ENCODE measurements around the gene TMEM132E. TPM values are rescaled to one million over a fixed set of nuclear protein-coding genes. Genes with fewer than 3 reads are reported as not detected.
"Not testable (repeated sequence)": the region's sequence is repeated elsewhere in the genome, so short reads cannot be mapped to it uniquely, and the experiment has no call there.

The TMEM132E gene
- total and polyA plus RNA-seq, 8 donors = 0.04 to 1.1 (median 0.10) TPM; not detected in 2

DNA sequence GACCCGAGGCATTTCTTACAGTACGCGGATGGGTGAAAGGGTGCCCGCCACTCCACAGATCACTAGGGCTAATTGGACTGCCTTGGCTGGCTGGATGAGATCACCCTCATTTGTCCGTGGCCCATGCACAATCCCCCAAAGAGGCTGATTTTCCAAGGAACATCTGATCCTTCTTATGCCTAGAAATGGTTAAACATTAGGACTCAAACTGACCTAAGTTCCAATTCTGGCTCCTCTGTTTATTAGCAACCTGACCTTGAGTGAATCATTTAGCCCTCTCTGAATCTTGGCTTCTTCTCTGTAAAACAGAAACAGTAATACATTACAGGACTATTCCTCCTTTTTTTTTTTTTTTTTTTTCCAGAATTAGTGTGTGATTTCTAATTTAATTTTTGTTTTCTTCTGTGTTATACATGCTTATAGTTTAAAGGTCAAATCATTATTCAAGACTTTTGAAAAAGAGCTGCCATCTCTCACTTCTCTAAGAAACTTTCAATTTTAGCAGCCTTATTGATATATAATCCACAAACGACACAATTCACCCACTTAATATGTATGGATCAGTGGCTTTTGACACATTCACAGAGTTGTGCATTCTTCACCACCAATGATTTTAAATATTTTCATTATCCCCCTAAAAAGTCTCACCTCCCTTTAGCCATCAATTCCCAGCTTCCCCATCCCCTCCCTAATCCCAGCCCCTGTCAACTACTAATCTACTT is 45.4 kb upstream of the TMEM132E start:
- no peak for TF ChIP-seq CTCF (IDR thresholded peaks at IDR 0.05)
- intact Hi-C loops (cut with DNase I) = no loop called here
- WGBS, 2 donors = 72 to 78% methylated on average over 6 of the region's 6 CpGs
- DNase-seq = no peak
- H3K36me3 ChIP-seq = no peaks in the 10 kb centered on the region
- H3K27me3 ChIP-seq = peaks cover 0 to 12% (median 2%) of the 10 kb centered on the region in 4 donors
- H3K4me3 ChIP-seq = no peak overlapping the region
- no peaks in the 10 kb centered on the region for H3K4me1 ChIP-seq
- no peaks in the 10 kb centered on the region for H3K9me3 ChIP-seq
- no peak overlapping the region for H3K27ac ChIP-seq
- ATAC-seq = peak in 1 of 4 donors; percentile 49
- FAIRE-seq = no peak

GRCh38 chr17:34537445-34537844 is 41.9 kb upstream of the TMEM132E start:
- H3K9me3 ChIP-seq = no peaks in the 10 kb centered on the region
- DNase-seq = no peak
- 31 to 40% methylated on average over 3 of the region's 3 CpGs for WGBS, 2 donors
- no peak for ATAC-seq
- H3K36me3 ChIP-seq = no peaks in the 10 kb centered on the region
- no peaks in the 10 kb centered on the region for H3K4me1 ChIP-seq
- H3K27me3 ChIP-seq = no peaks in the 10 kb centered on the region
- no peak for TF ChIP-seq CTCF (IDR thresholded peaks at IDR 0.05)
- no peak overlapping the region for H3K27ac ChIP-seq
- intact Hi-C loops (cut with DNase I) = no loop called here
- no peak overlapping the region for H3K4me3 ChIP-seq
- no peak for FAIRE-seq

DNA sequence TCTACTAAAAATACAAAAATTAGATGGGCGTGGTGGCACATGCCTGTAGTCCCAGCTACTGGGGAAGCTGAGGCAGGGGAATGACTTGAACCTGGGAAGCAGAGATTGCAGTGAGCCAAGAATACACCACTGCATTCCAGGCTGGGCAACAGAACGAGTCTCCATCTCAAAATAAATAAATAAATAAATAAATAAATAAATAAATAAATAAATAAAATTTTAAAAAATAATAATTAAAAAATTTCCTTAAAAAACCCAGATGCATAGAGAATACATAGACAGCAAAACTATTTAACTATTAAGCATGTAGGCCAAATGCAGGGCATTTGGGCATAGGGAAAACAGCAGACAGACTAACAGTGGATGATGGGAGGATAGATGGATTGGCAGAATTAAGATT is 40.8 kb upstream of the TMEM132E start:
- ATAC-seq; DNase-seq; H3K4me1 ChIP-seq; H3K36me3 ChIP-seq; H3K27ac ChIP-seq; FAIRE-seq; H3K9me3 ChIP-seq; H3K4me3 ChIP-seq; H3K27me3 ChIP-seq; intact Hi-C loops (cut with DNase I): not testable (repeated sequence)
- 67 to 71% methylated on average over 2 of the region's 2 CpGs for WGBS, 2 donors

- WGBS, 2 donors = 78 to 90% methylated on average over 3 of the region's 3 CpGs
- no peak for ATAC-seq
- no peak for FAIRE-seq
These were observed 39.5 kb upstream of the TMEM132E start for GRCh38 chr17:34539881-34540280.

DNA sequence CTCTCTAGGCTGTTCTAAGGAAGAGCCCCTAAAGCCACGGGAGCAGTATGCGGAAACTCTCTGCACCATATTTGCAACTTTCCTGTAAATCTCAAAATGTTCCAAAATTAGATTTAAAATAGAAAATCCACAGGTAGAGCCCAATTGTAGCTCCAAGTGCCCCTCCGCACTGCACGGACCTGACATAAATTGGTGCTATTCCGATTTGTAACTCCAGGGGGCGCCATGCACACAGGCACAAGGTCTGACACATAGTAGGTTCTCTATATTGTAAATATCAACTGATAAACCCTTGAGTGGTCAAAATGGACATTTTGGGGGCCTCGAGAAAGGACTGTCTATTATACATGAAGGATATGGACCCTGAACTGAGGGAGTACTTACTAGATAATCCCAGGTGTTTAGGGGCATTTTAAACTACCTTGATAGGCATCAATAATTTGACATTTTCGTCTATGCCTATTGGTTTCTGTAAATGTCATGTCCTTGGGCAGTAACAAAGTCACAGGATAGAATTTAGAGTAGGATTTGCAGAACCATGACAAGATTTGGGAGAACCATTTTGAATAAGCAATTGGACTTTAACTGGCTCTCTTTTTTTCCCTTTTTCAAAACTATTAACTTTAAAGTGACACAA is 36.6 kb upstream of the TMEM132E start:
- WGBS, 2 donors = 4 to 8% methylated on average over 8 of the region's 8 CpGs
- Histone ChIP-seq H3K27ac (no peak overlapping the region), H3K4me1 (no peaks in the 10 kb centered on the region), H3K27me3 (no peaks in the 10 kb centered on the region), H3K4me3 (no peak overlapping the region), H3K9me3 (no peaks in the 10 kb centered on the region), H3K36me3 (no peaks in the 10 kb centered on the region)
- peak in 2 of 4 donors; percentile 40 to 49 for ATAC-seq
- peak; percentile 53 to 71 (median 60) for TF ChIP-seq CTCF (IDR thresholded peaks at IDR 0.05)
- no peak for FAIRE-seq
- intact Hi-C loops (cut with DNase I) = no loop called here
- peak in 1 of 6 donors; percentile 21 for DNase-seq

More at GRCh38 chr17:34539881-34540280, 39.5 kb upstream of the TMEM132E start:
- H3K27ac ChIP-seq = no peak overlapping the region
- intact Hi-C loops (cut with DNase I) = no loop called here
- H3K4me1 ChIP-seq = no peaks in the 10 kb centered on the region
- DNase-seq = no peak
- no peaks in the 10 kb centered on the region for H3K36me3 ChIP-seq
- H3K4me3 ChIP-seq = no peak overlapping the region
- no peak for TF ChIP-seq CTCF (IDR thresholded peaks at IDR 0.05)
- H3K9me3 ChIP-seq = no peaks in the 10 kb centered on the region
- H3K27me3 ChIP-seq = no peaks in the 10 kb centered on the region
